Measurements from ENCODE around the gene IMPG1.

GRCh38 chr6:76014626-76015530 is 57.6 kb downstream of the IMPG1 start:
- TF ChIP-seq CTCF (IDR thresholded peaks at IDR 0.05) = no peak
- TF ChIP-seq POLR2A (IDR thresholded peaks at IDR 0.05) = no peak
